Stimulated activated CD4-positive, alpha-beta T cell treated with anti-CD3 and anti-CD28 coated beads, TNF-alpha, amount 100 ng/mL, for 24 hours (primary cell): ENCODE results near the gene CCDC154.
A peak's percentile ranks its signal among the peaks of the same experiment; 100 is the strongest.
"Not testable (repeated sequence)": the region's sequence is repeated elsewhere in the genome, so short reads cannot be mapped to it uniquely, and the experiment has no call there.

Experiments used
- DNase-seq, 3 experiments: peaks; one replicate each; pipeline ENCODE4 v3.0.0-alpha.2; 2020; ENCODE audit warnings: low read depth in 3 of 3

CCDC154 gene

GRCh38 chr16:1474082-1474795 is 29.9 kb upstream of the CCDC154 start:
- no peak for DNase-seq

- DNase-seq = no peak
Observed at GRCh38 chr16:1472974-1473373, 28.6 kb upstream of the CCDC154 start.

GRCh38 chr16:1471569-1472194 is 27.3 kb upstream of the CCDC154 start:
- no peak for DNase-seq

GRCh38 chr16:1470481-1471251 is 26.3 kb upstream of the CCDC154 start:
- DNase-seq = no peak

- no peak for DNase-seq
Observed at GRCh38 chr16:1469693-1470201, 25.4 kb upstream of the CCDC154 start.

- not testable (repeated sequence) for DNase-seq
Observed at GRCh38 chr16:1469141-1469540, 24.8 kb upstream of the CCDC154 start.

GRCh38 chr16:1468426-1468810 is 24.1 kb upstream of the CCDC154 start:
- no peak for DNase-seq

GRCh38 chr16:1466968-1467521 is 22.7 kb upstream of the CCDC154 start:
- no peak for DNase-seq

- no peak for DNase-seq
Observed at GRCh38 chr16:1466054-1466453, 21.7 kb upstream of the CCDC154 start.

- DNase-seq = no peak
Observed at GRCh38 chr16:1465567-1465915, 21.2 kb upstream of the CCDC154 start.

GRCh38 chr16:1464894-1465566 is 20.7 kb upstream of the CCDC154 start:
- DNase-seq = no peak

- no peak for DNase-seq
Observed at GRCh38 chr16:1464196-1464893, 20.0 kb upstream of the CCDC154 start.

- no peak for DNase-seq
Observed at GRCh38 chr16:1461146-1461545, 16.8 kb upstream of the CCDC154 start.

GRCh38 chr16:1460602-1461138 is 16.3 kb upstream of the CCDC154 start:
- no peak for DNase-seq

GRCh38 chr16:1459967-1460366 is 15.6 kb upstream of the CCDC154 start:
- DNase-seq = no peak

- DNase-seq = no peak
Observed at GRCh38 chr16:1458977-1459341, 14.6 kb upstream of the CCDC154 start.

- DNase-seq = peak in 1 of 3 experiments; percentile 12
Observed at GRCh38 chr16:1458336-1458976, 14.1 kb upstream of the CCDC154 start.

- DNase-seq = no peak
Observed at GRCh38 chr16:1457489-1458245, 13.3 kb upstream of the CCDC154 start.

- DNase-seq = no peak
Observed at GRCh38 chr16:1456951-1457350, 12.6 kb upstream of the CCDC154 start.
